Tibial nerve (tissue), 4 donors: ENCODE results near the gene GKN1. TPM values are rescaled to one million over a fixed set of nuclear protein-coding genes. Genes with fewer than 3 reads are reported as not detected.

ENCODE experiments used
- DNase-seq, 2 donors: peaks; one replicate each; pipeline ENCODE4 v3.0.0-alpha.2; 2019; ENCODE audit warnings: low spot score in 2 of 2
- H3K27ac ChIP-seq, 4 donors: fragments of 200-600 bp; sonication (generic) in 3 of 4; one replicate each; pipeline ENCODE4 v1.5.1; 2017 to 2019; ENCODE audit warnings: mild to moderate bottlenecking in 1 of 4
- H3K27me3 ChIP-seq, 2 donors: fragments of 200-600 bp; sonication (generic) in 1 of 2; one replicate each; pipeline versions ENCODE4 v1.5.1 to v1.6.0; 2017 to 2019
- H3K36me3 ChIP-seq, 3 donors: fragments of 200-600 bp; sonication (generic); one replicate each; pipeline ENCODE4 v1.5.1; 2018 to 2019
- H3K4me1 ChIP-seq, 4 donors: fragments of 200-600 bp; sonication (generic) in 3 of 4; one replicate each; pipeline ENCODE4 v1.5.1; 2017 to 2019
- H3K4me3 ChIP-seq, 4 donors: fragments of 200-600 bp; sonication (generic) in 3 of 4; one replicate each; pipeline ENCODE4 v1.5.1; 2017 to 2019; ENCODE audit warnings: mild to moderate bottlenecking in 1 of 4, moderate library complexity in 1 of 4
- H3K9me3 ChIP-seq, 4 donors: fragments of 200-600 bp; sonication (generic) in 3 of 4; one replicate each; pipeline ENCODE4 v1.5.1; 2017 to 2019
- CTCF ChIP-seq, 5 experiments: fragments of 200-600 bp in 3 of 5; fragments of 450-650 bp in 2 of 5; sonication (generic) in 3 of 5; IDR thresholded peaks; one replicate each; pipeline ENCODE4 v1.5.1; 2016 to 2019; ENCODE audit warnings: antibody characterized with exemption in 5 of 5, mild to moderate bottlenecking in 3 of 5, moderate library complexity in 2 of 5
- EP300 ChIP-seq, 2 donors: sonication (generic); formaldehyde crosslinking; IDR thresholded peaks; one replicate each; pipeline ENCODE4 v1.6.1; 2017; ENCODE audit warnings: antibody characterized with exemption in 2 of 2, mild to moderate bottlenecking in 1 of 2
- POLR2A ChIP-seq, 2 donors: fragments of 450-650 bp; IDR thresholded peaks; one replicate each; pipeline ENCODE4 v1.6.1; 2017; ENCODE audit warnings: antibody characterized with exemption in 2 of 2, mild to moderate bottlenecking in 2 of 2, moderate library complexity in 2 of 2
- WGBS, 2 donors: methylation state at CpG; one replicate each; pipeline ENCODE4 v1.1.5; 2018; 5-methylcytosine and 5-hydroxymethylcytosine counted together
- total RNA-seq, 4 donors: library from RNA; depleted of rRNA; stranded (reverse); fragments of >200 nt; gene quantifications; one replicate each; pipeline ENCODE4 v1.1.0, GENCODE V29; 2016

The GKN1 gene
- total RNA-seq, 4 donors from 2014 or later: not detected

GRCh38 chr2:68992933-68993332 lies 18.5 kb downstream of the GKN1 start:
- Histone ChIP-seq H3K4me3 (no peak overlapping the region), H3K27ac (no peak overlapping the region), H3K27me3 (no peaks in the 10 kb centered on the region), H3K9me3 (no peaks in the 10 kb centered on the region), H3K4me1 (peaks cover 0 to 43% (median 4%) of the 10 kb centered on the region in 4 donors), H3K36me3 (no peaks in the 10 kb centered on the region)
- TF ChIP-seq POLR2A (IDR thresholded peaks at IDR 0.05) (no peak), EP300 (IDR thresholded peaks at IDR 0.05) (no peak), CTCF (IDR thresholded peaks at IDR 0.05) (no peak)
- WGBS, 2 donors: 54 to 77% methylated on average over 3 of the region's 3 CpGs
- no peak for DNase-seq

GRCh38 chr2:68993660-68994059 lies 19.2 kb downstream of the GKN1 start:
- TF ChIP-seq POLR2A (IDR thresholded peaks at IDR 0.05): no peak
- TF ChIP-seq CTCF (IDR thresholded peaks at IDR 0.05): no peak
- peak in 1 of 2 donors; percentile 47 for TF ChIP-seq EP300 (IDR thresholded peaks at IDR 0.05)
- no peak overlapping the region for H3K4me3 ChIP-seq
- DNase-seq: peak in 1 of 2 donors; percentile 37
- H3K27me3 ChIP-seq: no peaks in the 10 kb centered on the region
- H3K36me3 ChIP-seq: no peaks in the 10 kb centered on the region
- H3K4me1 ChIP-seq: peaks cover 0 to 35% (median 4%) of the 10 kb centered on the region in 4 donors
- 32 to 38% methylated on average over 7 of the region's 7 CpGs for WGBS, 2 donors
- peak overlapping the region in 1 of 4 donors; percentile 60 for H3K27ac ChIP-seq
- no peaks in the 10 kb centered on the region for H3K9me3 ChIP-seq

DNA sequence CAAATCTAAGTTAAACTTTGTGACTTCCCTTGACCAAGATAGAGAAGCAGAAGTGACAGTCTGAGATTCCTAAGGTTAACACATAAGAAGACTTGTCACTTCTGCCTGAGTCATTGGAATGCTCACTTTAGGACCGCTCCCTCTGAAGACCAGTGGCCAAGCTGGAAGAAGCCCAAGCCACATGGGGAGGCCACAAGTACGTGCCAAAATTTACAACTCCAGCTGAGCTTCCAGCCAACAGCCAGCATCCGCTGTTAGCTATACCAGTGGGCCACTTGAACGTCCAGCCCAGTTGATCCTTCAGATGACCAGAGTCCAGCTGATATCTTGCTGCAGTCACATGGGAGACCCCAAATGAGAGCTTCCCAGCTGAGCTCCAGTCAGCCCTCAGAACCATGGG lies 20.4 kb downstream of the GKN1 start:
- no peaks in the 10 kb centered on the region for H3K27me3 ChIP-seq
- peaks cover 0 to 31% (median 4%) of the 10 kb centered on the region in 4 donors for H3K4me1 ChIP-seq
- 22 to 26% methylated on average over 4 of the region's 4 CpGs for WGBS, 2 donors
- no peaks in the 10 kb centered on the region for H3K36me3 ChIP-seq
- H3K9me3 ChIP-seq: no peaks in the 10 kb centered on the region
- H3K27ac ChIP-seq: no peak overlapping the region
- TF ChIP-seq POLR2A (IDR thresholded peaks at IDR 0.05): no peak
- no peak for TF ChIP-seq CTCF (IDR thresholded peaks at IDR 0.05)
- TF ChIP-seq EP300 (IDR thresholded peaks at IDR 0.05): no peak
- DNase-seq: peak; percentile 28 to 30
- no peak overlapping the region for H3K4me3 ChIP-seq

- no peak for DNase-seq
- WGBS, 2 donors: 49 to 53% methylated on average over 3 of the region's 3 CpGs
- Histone ChIP-seq H3K9me3 (peaks cover 0 to 2% (median 0%) of the 10 kb centered on the region in 4 donors), H3K4me3 (no peak overlapping the region), H3K4me1 (peaks cover 0 to 31% (median 4%) of the 10 kb centered on the region in 4 donors), H3K27me3 (no peaks in the 10 kb centered on the region), H3K36me3 (no peaks in the 10 kb centered on the region), H3K27ac (no peak overlapping the region)
- no peak for TF ChIP-seq CTCF (IDR thresholded peaks at IDR 0.05)
- TF ChIP-seq EP300 (IDR thresholded peaks at IDR 0.05): no peak
- TF ChIP-seq POLR2A (IDR thresholded peaks at IDR 0.05): no peak
Observed at GRCh38 chr2:68995916-68996315, 21.5 kb downstream of the GKN1 start.

- Histone ChIP-seq H3K27ac (no peak overlapping the region), H3K27me3 (no peaks in the 10 kb centered on the region), H3K9me3 (peaks cover 0 to 16% (median 3%) of the 10 kb centered on the region in 4 donors), H3K4me1 (peaks cover 0 to 29% (median 4%) of the 10 kb centered on the region in 4 donors), H3K4me3 (no peak overlapping the region), H3K36me3 (no peaks in the 10 kb centered on the region)
- DNase-seq: no peak
- TF ChIP-seq EP300 (IDR thresholded peaks at IDR 0.05): no peak
- no peak for TF ChIP-seq CTCF (IDR thresholded peaks at IDR 0.05)
- TF ChIP-seq POLR2A (IDR thresholded peaks at IDR 0.05): no peak
Observed at GRCh38 chr2:68997401-68997800, 23.0 kb downstream of the GKN1 start.
